Nephron (organoid): ENCODE measurements around the gene DIS3L2.
A peak's percentile ranks its signal among the peaks of the same experiment; 100 is the strongest.

Source experiments
- H3K27ac Mint-ChIP-seq, 3 experiments: 2 replicates each; pipeline ENCODE4 v1.8.0; 2020; ENCODE audit warnings: mixed read lengths in 3 of 3, mild to moderate bottlenecking in 2 of 3, moderate library complexity in 1 of 3
- H3K27me3 Mint-ChIP-seq: 2 replicates; pipeline ENCODE4 v1.8.0; 2021; ENCODE audit warnings: low read depth, mild to moderate bottlenecking, moderate library complexity, mixed read lengths
- H3K36me3 Mint-ChIP-seq: 2 replicates; pipeline ENCODE4 v1.8.0; 2020; ENCODE audit warnings: low read depth, mixed read lengths
- H3K4me1 Mint-ChIP-seq: 2 replicates; pipeline ENCODE4 v1.8.0; 2020; ENCODE audit warnings: mixed read lengths
- H3K4me3 Mint-ChIP-seq, 3 experiments: 2 replicates each; pipeline ENCODE4 v1.8.0; 2020; ENCODE audit warnings: mild to moderate bottlenecking in 3 of 3, mixed read lengths in 3 of 3, moderate library complexity in 2 of 3
- H3K9me3 Mint-ChIP-seq: 2 replicates; pipeline ENCODE4 v1.8.0; 2020; ENCODE audit warnings: mixed read lengths
- CTCF ChIP-seq, 3 experiments: fragments of 200-600 bp; sonication (generic); IDR thresholded peaks; one replicate each; pipeline ENCODE4 v1.5.0; 2021; ENCODE audit warnings: antibody characterized with exemption in 3 of 3; ENCODE audit not compliant: unreplicated experiment in 3 of 3

Gene DIS3L2

DNA sequence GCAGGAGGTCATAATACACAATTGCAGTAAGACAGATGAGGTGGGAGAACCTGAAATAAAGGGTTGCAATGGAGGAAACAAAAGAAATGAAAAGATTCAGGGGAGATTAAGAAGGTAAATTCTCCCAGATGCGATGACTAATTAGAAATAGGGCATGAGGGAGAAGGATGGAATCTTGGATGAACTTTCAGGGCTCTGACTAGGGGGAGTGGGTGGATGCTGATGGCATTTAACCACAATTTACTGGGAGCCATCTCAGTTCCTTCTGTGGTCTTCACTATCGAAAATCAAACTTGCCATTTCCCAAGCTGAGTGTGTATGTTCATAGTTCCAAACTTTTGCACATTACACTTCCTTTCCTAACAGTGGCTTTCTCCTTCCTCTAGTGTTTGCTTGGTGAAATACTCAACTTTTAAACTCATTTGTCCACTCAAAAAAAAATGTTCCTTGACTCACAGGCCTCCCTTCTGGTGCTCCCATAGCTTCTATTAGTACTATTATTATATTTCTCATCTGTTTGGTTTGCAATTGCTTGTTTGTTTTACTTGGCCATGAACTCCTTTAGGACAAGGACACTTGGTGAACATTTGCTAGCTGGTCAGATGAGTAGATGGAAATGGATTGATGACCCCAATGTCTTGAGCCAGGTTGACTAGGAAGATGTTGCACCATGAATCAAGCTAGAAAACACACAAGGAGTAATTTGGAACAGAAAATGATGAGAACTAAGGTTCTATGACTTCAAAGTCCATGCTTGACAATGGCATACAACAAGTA is 178.5 kb downstream of the DIS3L2 start:
- Mint-ChIP-seq H3K27ac (no peak overlapping the region), H3K4me3 (no peak overlapping the region), H3K27me3 (no peaks in the 10 kb centered on the region), H3K4me1 (peaks cover 9% of the 10 kb centered on the region), H3K36me3 (no peaks in the 10 kb centered on the region), H3K9me3 (no peaks in the 10 kb centered on the region)
- TF ChIP-seq CTCF (IDR thresholded peaks at IDR 0.05; ENCODE audit: unreplicated experiment in 3 of 3) = no peak

DNA sequence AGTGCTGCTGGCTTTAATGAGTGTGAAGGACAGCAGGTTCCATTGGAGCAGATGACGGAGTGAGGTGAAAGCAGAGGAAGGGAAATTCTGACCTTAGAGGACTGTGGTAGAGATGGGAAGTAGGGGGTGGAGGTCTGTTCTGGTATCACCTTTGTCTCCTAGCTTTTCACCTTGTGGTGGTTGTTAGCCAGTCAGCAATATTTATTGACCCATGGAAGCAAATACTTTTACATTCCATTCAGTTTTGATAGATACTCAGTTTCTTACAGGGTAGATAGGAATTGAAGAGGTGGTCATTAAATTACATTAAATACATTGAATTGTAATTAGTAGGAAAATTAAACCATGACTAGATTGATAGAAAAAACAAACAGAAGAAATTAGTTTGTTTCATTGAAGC is 180.1 kb downstream of the DIS3L2 start:
- TF ChIP-seq CTCF (IDR thresholded peaks at IDR 0.05; ENCODE audit: unreplicated experiment in 3 of 3) = no peak
- Mint-ChIP-seq H3K9me3 (peaks cover 2% of the 10 kb centered on the region), H3K4me3 (no peak overlapping the region), H3K27me3 (no peaks in the 10 kb centered on the region), H3K4me1 (peaks cover 9% of the 10 kb centered on the region), H3K36me3 (peaks cover 16% of the 10 kb centered on the region), H3K27ac (peak overlapping the region in 1 of 3 experiments; percentile 18)

DNA sequence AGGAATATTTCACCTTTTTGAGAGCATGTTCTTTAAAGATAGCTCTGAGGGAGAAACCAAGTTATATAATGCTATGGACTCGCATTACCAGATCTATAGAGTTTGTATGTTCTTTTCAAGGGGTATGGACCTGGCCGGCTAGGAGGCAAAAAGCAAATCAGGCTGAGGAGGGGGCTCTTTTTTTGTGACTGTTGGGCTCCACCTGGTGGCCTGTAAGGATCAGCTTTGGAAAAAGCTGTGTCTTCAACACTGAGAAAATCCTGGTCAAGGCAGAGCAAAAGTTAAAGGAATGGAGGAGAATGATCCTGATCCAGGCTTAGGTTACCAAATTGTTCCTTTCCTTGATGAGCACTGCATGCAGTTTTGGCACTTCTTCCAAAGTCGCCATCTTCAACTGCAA is 180.5 kb downstream of the DIS3L2 start:
- TF ChIP-seq CTCF (IDR thresholded peaks at IDR 0.05; ENCODE audit: unreplicated experiment in 3 of 3) = peak; percentile 57 to 70 (median 57)
- Mint-ChIP-seq H3K36me3 (peaks cover 16% of the 10 kb centered on the region), H3K4me3 (no peak overlapping the region), H3K4me1 (peaks cover 9% of the 10 kb centered on the region), H3K27ac (no peak overlapping the region), H3K27me3 (no peaks in the 10 kb centered on the region), H3K9me3 (peaks cover 2% of the 10 kb centered on the region)

GRCh38 chr2:232142502-232142901 is 181.0 kb downstream of the DIS3L2 start:
- Mint-ChIP-seq H3K36me3 (peaks cover 19% of the 10 kb centered on the region), H3K4me3 (no peak overlapping the region), H3K9me3 (peaks cover 2% of the 10 kb centered on the region), H3K27ac (no peak overlapping the region), H3K4me1 (peaks cover 9% of the 10 kb centered on the region), H3K27me3 (no peaks in the 10 kb centered on the region)
- no peak for TF ChIP-seq CTCF (IDR thresholded peaks at IDR 0.05; ENCODE audit: unreplicated experiment in 3 of 3)

GRCh38 chr2:232146294-232146693 is 184.8 kb downstream of the DIS3L2 start:
- H3K9me3 Mint-ChIP-seq = peaks cover 2% of the 10 kb centered on the region
- peaks cover 2% of the 10 kb centered on the region for H3K4me1 Mint-ChIP-seq
- no peak overlapping the region for H3K27ac Mint-ChIP-seq
- peaks cover 19% of the 10 kb centered on the region for H3K36me3 Mint-ChIP-seq
- H3K27me3 Mint-ChIP-seq = no peaks in the 10 kb centered on the region
- TF ChIP-seq CTCF (IDR thresholded peaks at IDR 0.05; ENCODE audit: unreplicated experiment in 3 of 3) = no peak
- H3K4me3 Mint-ChIP-seq = no peak overlapping the region
